HEK293 (cell line): Measurements from ENCODE around the gene ALG5.

ENCODE experiments used
- KLF1 ChIP-seq: fragments of 450-650 bp; formaldehyde crosslinking; IDR thresholded peaks from 2 replicates; pipeline ENCODE4 v1.5.1; 2016; ENCODE audit warnings: missing biosample characterization, missing genetic modification characterization
- KLF16 ChIP-seq: fragments of 450-650 bp; formaldehyde crosslinking; IDR thresholded peaks from 2 replicates; pipeline ENCODE4 v1.5.1; 2017; ENCODE audit warnings: missing biosample characterization, missing genetic modification characterization
- PRDM1 ChIP-seq: fragments of 450-650 bp; formaldehyde crosslinking; IDR thresholded peaks from 2 replicates; pipeline ENCODE4; 2016; ENCODE audit warnings: missing biosample characterization, missing genetic modification characterization
- SP2 ChIP-seq: fragments of 450-650 bp; formaldehyde crosslinking; IDR thresholded peaks from 2 replicates; pipeline ENCODE4 v1.5.1; 2016; ENCODE audit warnings: missing biosample characterization, missing genetic modification characterization
- ZNF157 ChIP-seq: fragments of 450-650 bp; formaldehyde crosslinking; IDR thresholded peaks from 2 replicates; pipeline ENCODE4 v1.5.1; 2016; ENCODE audit warnings: missing biosample characterization, missing genetic modification characterization
- ZNF274 ChIP-seq, 2 experiments: fragments of 200-500 bp in 1 of 2; fragments of 450-650 bp in 1 of 2; sonication (Bioruptor generic) in 1 of 2; formaldehyde crosslinking in 1 of 2; IDR thresholded peaks; 2 replicates each; pipeline versions ENCODE4 v1.5.1 to v1.6.1; 2014 to 2016; ENCODE audit warnings: borderline replicate concordance in 1 of 2, inconsistent platforms in 1 of 2, low read length in 1 of 2, missing biosample characterization in 1 of 2, missing genetic modification characterization in 1 of 2
- ZNF311 ChIP-seq: fragments of 450-650 bp; formaldehyde crosslinking; IDR thresholded peaks from 2 replicates; pipeline ENCODE4 v1.5.1; 2017; ENCODE audit warnings: missing biosample characterization, missing genetic modification characterization, borderline replicate concordance
- ZNF324 ChIP-seq: fragments of 450-650 bp; formaldehyde crosslinking; IDR thresholded peaks from 2 replicates; pipeline ENCODE4 v1.5.1; 2016; ENCODE audit warnings: missing biosample characterization, missing genetic modification characterization
- ZNF473 ChIP-seq: fragments of 450-650 bp; formaldehyde crosslinking; IDR thresholded peaks from 2 replicates; pipeline ENCODE4 v1.5.1; 2017; ENCODE audit warnings: missing biosample characterization, missing genetic modification characterization
- ZNF792 ChIP-seq: fragments of 450-650 bp; formaldehyde crosslinking; IDR thresholded peaks from 2 replicates; pipeline ENCODE4 v1.5.1; 2016; ENCODE audit warnings: missing biosample characterization, missing genetic modification characterization
- TF ChIP-seq, protein P1 (sequence below): fragments of 450-650 bp; formaldehyde crosslinking; IDR thresholded peaks from 2 replicates; pipeline ENCODE4 v1.5.1; 2016; ENCODE audit warnings: missing biosample characterization, missing genetic modification characterization

GRCh38 chr13:36913463-36913862 is 85.7 kb downstream of the ALG5 start:
- TF ChIP-seq, protein P1, sequence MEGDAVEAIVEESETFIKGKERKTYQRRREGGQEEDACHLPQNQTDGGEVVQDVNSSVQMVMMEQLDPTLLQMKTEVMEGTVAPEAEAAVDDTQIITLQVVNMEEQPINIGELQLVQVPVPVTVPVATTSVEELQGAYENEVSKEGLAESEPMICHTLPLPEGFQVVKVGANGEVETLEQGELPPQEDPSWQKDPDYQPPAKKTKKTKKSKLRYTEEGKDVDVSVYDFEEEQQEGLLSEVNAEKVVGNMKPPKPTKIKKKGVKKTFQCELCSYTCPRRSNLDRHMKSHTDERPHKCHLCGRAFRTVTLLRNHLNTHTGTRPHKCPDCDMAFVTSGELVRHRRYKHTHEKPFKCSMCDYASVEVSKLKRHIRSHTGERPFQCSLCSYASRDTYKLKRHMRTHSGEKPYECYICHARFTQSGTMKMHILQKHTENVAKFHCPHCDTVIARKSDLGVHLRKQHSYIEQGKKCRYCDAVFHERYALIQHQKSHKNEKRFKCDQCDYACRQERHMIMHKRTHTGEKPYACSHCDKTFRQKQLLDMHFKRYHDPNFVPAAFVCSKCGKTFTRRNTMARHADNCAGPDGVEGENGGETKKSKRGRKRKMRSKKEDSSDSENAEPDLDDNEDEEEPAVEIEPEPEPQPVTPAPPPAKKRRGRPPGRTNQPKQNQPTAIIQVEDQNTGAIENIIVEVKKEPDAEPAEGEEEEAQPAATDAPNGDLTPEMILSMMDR (tag by site-specific recombination) = no peak
- TF ChIP-seq ZNF311 (tag by site-specific recombination) (no peak), KLF1 (tag by site-specific recombination) (no peak), ZNF157 (tag by site-specific recombination) (no peak), ZNF473 (tag by site-specific recombination) (no peak), ZNF274 (IDR thresholded peaks at IDR 0.05; ENCODE audit: low read length) (no peak), ZNF274 (tag by site-specific recombination; IDR thresholded peaks at IDR 0.05; ENCODE audit: borderline replicate concordance) (no peak), ZNF792 (tag by site-specific recombination) (no peak), ZNF324 (tag by site-specific recombination) (no peak), SP2 (tag by site-specific recombination) (no peak), PRDM1 (tag by site-specific recombination) (no peak), KLF16 (tag by site-specific recombination) (no peak)
